Adrenal gland (tissue), 5 donors: ENCODE data around the gene LRBA.

Experiments
- POLR2A ChIP-seq, 2 donors: fragments of 450-650 bp; IDR thresholded peaks; one replicate each; pipeline ENCODE4 v1.6.1; 2017; ENCODE audit warnings: antibody characterized with exemption in 2 of 2, mild to moderate bottlenecking in 2 of 2, moderate library complexity in 1 of 2
- TF ChIP-seq, protein P1 (sequence below), 6 experiments: fragments of 450-650 bp in 4 of 6; fragments of 200-600 bp in 2 of 6; sonication (generic) in 1 of 6; IDR thresholded peaks; 1 replicate in 5 of 6; 2 replicates in 1 of 6; pipeline versions ENCODE4 v1.5.1 to v1.8.0; 2016 to 2021; ENCODE audit warnings: antibody characterized with exemption in 6 of 6, mild to moderate bottlenecking in 2 of 6, moderate library complexity in 1 of 6
- donor health status: DM: no; HTN: no; CAD: no.

DNA sequence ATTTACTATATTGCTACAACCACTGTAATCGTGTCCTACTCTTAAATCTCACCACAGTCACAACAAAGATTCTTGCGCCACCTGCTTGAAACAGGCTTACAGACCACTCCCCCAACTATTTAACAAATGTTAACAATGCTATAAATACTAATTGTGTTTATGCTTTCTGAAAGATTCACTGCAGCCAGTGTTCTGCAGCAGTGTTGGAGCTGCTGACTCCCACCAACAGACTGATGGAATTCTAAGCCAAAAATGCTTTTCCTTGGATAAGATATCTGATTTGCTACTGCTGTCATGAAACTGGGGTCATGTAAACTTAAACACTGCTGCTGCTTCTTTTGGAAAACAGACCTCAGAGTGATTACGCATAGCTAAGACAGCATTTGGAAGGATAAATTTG, 677.4 kb downstream of the LRBA start:
- no peak for TF ChIP-seq POLR2A (IDR thresholded peaks at IDR 0.05)
- TF ChIP-seq, protein P1, sequence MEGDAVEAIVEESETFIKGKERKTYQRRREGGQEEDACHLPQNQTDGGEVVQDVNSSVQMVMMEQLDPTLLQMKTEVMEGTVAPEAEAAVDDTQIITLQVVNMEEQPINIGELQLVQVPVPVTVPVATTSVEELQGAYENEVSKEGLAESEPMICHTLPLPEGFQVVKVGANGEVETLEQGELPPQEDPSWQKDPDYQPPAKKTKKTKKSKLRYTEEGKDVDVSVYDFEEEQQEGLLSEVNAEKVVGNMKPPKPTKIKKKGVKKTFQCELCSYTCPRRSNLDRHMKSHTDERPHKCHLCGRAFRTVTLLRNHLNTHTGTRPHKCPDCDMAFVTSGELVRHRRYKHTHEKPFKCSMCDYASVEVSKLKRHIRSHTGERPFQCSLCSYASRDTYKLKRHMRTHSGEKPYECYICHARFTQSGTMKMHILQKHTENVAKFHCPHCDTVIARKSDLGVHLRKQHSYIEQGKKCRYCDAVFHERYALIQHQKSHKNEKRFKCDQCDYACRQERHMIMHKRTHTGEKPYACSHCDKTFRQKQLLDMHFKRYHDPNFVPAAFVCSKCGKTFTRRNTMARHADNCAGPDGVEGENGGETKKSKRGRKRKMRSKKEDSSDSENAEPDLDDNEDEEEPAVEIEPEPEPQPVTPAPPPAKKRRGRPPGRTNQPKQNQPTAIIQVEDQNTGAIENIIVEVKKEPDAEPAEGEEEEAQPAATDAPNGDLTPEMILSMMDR (IDR thresholded peaks at IDR 0.05): no peak
